A549 (cell line): ENCODE data around the gene PRRT4.

ENCODE experiments used
- CEBPB ChIP-seq, 2 experiments: fragments of >200 bp in 1 of 2; sonication (Bioruptor Twin) in 1 of 2; formaldehyde crosslinking in 1 of 2; IDR thresholded peaks; 2 replicates each; pipeline ENCODE4 v1.6.1; 2012 to 2016
- ESRRA ChIP-seq: fragments of 150-350 bp; IDR thresholded peaks from 2 replicates; pipeline ENCODE4 v1.6.1; 2014; ENCODE audit warnings: mild to moderate bottlenecking, low read length, borderline replicate concordance

- TF ChIP-seq CEBPB (IDR thresholded peaks at IDR 0.05), result no peak
- TF ChIP-seq ESRRA, result no peak
Measured at GRCh38 chr7:128393526-128394330, 32.2 kb upstream of the PRRT4 start.
